GM12801 (cell line): Measurements from ENCODE around the gene OR52N5.

Experiments
- TF ChIP-seq, protein P1 (sequence below): IDR thresholded peaks from one replicate; pipeline ENCODE4 v1.5.1; 2011; ENCODE audit warnings: control low read depth; ENCODE audit not compliant: insufficient read length; ENCODE audit errors: extremely low read depth

OR52N5 gene

DNA sequence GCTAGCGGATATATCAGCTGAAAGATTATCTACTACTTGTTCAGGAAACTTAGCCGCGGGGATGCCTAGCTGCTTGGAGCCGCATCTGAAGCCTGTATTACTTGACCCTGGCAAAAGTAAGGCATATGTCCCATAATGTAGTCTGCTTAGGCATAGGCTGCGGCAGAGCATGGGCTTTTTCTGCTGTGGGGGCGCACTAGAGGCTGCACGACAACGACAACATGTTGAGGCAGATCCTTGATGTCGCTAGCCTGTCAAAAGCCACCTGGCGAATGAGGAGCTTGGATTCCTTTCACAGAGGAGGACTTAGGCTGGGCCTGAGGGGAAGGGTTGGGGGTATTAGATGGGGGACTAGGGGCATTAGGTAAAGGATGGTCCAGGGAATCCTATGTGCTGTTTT is 24.4 kb upstream of the OR52N5 start:
- TF ChIP-seq, protein P1, sequence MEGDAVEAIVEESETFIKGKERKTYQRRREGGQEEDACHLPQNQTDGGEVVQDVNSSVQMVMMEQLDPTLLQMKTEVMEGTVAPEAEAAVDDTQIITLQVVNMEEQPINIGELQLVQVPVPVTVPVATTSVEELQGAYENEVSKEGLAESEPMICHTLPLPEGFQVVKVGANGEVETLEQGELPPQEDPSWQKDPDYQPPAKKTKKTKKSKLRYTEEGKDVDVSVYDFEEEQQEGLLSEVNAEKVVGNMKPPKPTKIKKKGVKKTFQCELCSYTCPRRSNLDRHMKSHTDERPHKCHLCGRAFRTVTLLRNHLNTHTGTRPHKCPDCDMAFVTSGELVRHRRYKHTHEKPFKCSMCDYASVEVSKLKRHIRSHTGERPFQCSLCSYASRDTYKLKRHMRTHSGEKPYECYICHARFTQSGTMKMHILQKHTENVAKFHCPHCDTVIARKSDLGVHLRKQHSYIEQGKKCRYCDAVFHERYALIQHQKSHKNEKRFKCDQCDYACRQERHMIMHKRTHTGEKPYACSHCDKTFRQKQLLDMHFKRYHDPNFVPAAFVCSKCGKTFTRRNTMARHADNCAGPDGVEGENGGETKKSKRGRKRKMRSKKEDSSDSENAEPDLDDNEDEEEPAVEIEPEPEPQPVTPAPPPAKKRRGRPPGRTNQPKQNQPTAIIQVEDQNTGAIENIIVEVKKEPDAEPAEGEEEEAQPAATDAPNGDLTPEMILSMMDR: no peak

- TF ChIP-seq, protein P1: no peak
These were observed 20.8 kb upstream of the OR52N5 start for GRCh38 chr11:5803982-5804381.

- TF ChIP-seq, protein P1: no peak
These were observed 13.4 kb upstream of the OR52N5 start for GRCh38 chr11:5796541-5796940.

DNA sequence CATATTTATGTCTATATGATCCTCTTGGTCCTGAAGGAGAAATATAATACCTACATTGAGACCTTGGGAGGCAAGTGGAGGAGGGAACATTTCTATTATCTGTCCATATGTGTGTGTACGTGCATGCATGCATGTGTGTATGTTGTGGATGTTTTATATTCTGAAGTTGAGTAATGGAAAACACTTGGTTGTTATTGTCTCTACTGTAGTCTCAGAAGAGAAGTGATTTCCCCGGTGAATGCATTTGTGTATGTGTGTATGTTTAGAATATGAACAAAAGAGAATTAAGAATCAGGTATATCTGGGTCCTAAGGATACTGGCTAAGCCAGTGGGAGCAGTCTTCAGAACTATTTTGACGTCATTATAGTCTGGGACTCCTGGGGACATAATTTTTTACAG is 8.0 kb upstream of the OR52N5 start, which contains the start of gene OR52N1:
OR52N1 (minus strand) TSS at position 101 of the 400 bp plus-strand sequence. CDS start 2,449 bp downstream, outside the sequence.
- TF ChIP-seq, protein P1: no peak

DNA sequence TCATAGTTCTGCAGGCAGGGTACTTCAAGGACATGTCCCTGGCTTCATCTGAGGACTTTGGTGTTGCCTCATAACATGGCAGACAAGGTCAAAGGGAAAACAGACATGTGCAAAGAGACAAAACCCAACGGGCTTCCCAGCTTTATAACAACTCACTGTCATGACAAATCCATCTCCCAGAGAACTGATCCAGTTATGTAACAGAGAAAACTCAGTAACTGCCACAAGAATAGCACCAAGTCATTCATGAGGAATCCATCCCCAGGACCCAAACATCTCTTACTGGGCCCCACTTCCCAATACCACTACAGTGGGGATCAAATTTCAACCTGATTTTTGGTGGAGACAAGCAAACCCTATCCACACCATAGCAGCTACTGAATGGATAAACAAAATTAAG is 16.1 kb downstream of the OR52N5 start:
- TF ChIP-seq, protein P1: no peak

DNA sequence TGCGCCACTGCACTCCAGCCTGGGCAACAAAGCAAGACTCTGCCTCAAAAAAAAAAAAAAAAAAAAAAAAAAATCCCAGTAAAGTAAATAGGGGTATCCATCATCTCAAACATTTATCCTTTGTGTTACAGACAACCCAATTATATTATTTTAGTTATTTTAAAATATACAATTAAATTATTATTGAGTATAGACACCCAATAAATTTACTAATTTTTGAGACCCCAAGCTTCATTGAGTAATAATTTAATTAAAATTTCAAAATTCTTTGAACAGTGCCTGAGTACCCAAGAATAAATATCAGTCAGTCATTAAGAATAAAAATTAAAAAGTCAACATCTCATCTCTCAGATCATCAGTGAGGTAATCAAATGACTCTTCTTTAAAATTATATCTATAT is 29.2 kb downstream of the OR52N5 start, which contains the start of gene OR52N4:
OR52N4 (plus strand) TSS at position 301 of the 400 bp plus-strand sequence. CDS start 498 bp downstream, outside the sequence.
- TF ChIP-seq, protein P1: no peak

- TF ChIP-seq, protein P1: no peak
These were observed 33.3 kb downstream of the OR52N5 start for GRCh38 chr11:5749836-5750235.
